Lung (tissue), 12 donors: ENCODE results near the gene VWA3A. TPM values are rescaled to one million over a fixed set of nuclear protein-coding genes. Genes with fewer than 3 reads are reported as not detected.

Experiments
- ATAC-seq: fragments of 200-7000 bp; cut with Tn5 transposase; one replicate; pipeline ENCODE4 v1.9.1; 2020; ENCODE audit warnings: moderate number of reproducible peaks; ENCODE audit not compliant: insufficient read depth, low FRiP score
- DNase-seq, 3 donors: peaks; one replicate each; pipeline ENCODE4 v3.0.0-alpha.2; 2013 to 2017
- H3K27ac ChIP-seq, 2 donors: one replicate each; pipeline ENCODE4 v1.5.1; 2013; ENCODE audit warnings: mild to moderate bottlenecking in 2 of 2, moderate library complexity in 2 of 2, control low read depth in 1 of 2, inconsistent platforms in 1 of 2, low read depth in 1 of 2, low read length in 1 of 2
- H3K27me3 ChIP-seq, 3 donors: one replicate each; pipeline ENCODE4 v1.5.1; 2013; ENCODE audit warnings: low read length in 2 of 3; ENCODE audit not compliant: control insufficient read depth in 3 of 3, insufficient read depth in 3 of 3
- H3K36me3 ChIP-seq, 4 donors: one replicate each; pipeline ENCODE4 v1.5.1; 2013; ENCODE audit warnings: low read length in 4 of 4, mild to moderate bottlenecking in 1 of 4, moderate library complexity in 1 of 4; ENCODE audit not compliant: control insufficient read depth in 4 of 4, insufficient read depth in 4 of 4
- H3K4me1 ChIP-seq, 5 donors: one replicate each; pipeline ENCODE4 v1.5.1; 2013; ENCODE audit warnings: low read length in 5 of 5, mild to moderate bottlenecking in 2 of 5, moderate library complexity in 1 of 5; ENCODE audit not compliant: control insufficient read depth in 5 of 5, insufficient read depth in 5 of 5
- H3K4me3 ChIP-seq: one replicate; pipeline ENCODE4 v1.5.1; 2013; ENCODE audit warnings: mild to moderate bottlenecking, control low read depth, moderate library complexity
- H3K9ac ChIP-seq, 2 donors: one replicate each; pipeline ENCODE4 v1.5.1; 2013; ENCODE audit warnings: low read length in 2 of 2, control low read depth in 1 of 2; ENCODE audit not compliant: insufficient read depth in 1 of 2
- H3K9me3 ChIP-seq, 4 donors: one replicate each; pipeline ENCODE4 v1.5.1; 2013; ENCODE audit warnings: low read length in 3 of 4, mild to moderate bottlenecking in 1 of 4, moderate library complexity in 1 of 4; ENCODE audit not compliant: control insufficient read depth in 4 of 4, insufficient read depth in 3 of 4
- WGBS, 2 donors: extraction: QIAGEN DNeasy Blood & Tissue Kit; methylation state at CpG; one replicate each; pipeline ENCODE4 v1.1.7; 2013; 5-methylcytosine and 5-hydroxymethylcytosine counted together
- polyA plus RNA-seq, 2 donors: library from polyadenylated mRNA; stranded (reverse); fragments of 200-250 nt; gene quantifications; one replicate each; pipeline ENCODE4 v1.2.1, GENCODE V29; 2013
- total RNA-seq, 2 donors: library from RNA; depleted of rRNA in 1 of 2; stranded (reverse); fragments of >200 nt in 1 of 2; gene quantifications; one replicate each; pipeline ENCODE4 v1.2.1, GENCODE V29; 2014 to 2021
- TF ChIP-seq, protein P1 (sequence below): IDR thresholded peaks from 2 replicates; pipeline ENCODE4 v1.5.1; 2012; ENCODE audit warnings: mild to moderate bottlenecking; ENCODE audit errors: control extremely low read depth, extremely low read depth
- donor health status: control.
- donor health status: control.
- donor health status: Bipolar disorder and iron deficiency.
- donor health status: healthy.
- donor health status: DM: yes; HTN: yes; CAD: no.

Gene VWA3A
- total and polyA plus RNA-seq, 4 donors, result 2.4 to 15.1 (median 8.7) TPM

- Histone ChIP-seq H3K27me3 (peaks cover 4 to 15% (median 10%) of the 10 kb centered on the region in 3 donors), H3K4me3 (no peak within 1 kb of the TSS), H3K27ac (no peak within 1 kb of the TSS), H3K9ac (no peak within 1 kb of the TSS), H3K4me1 (peaks cover 0 to 5% (median 0%) of the 10 kb centered on the region in 5 donors), H3K9me3 (peaks cover 0 to 10% (median 0%) of the 10 kb centered on the region in 4 donors), H3K36me3 (no peaks in the 10 kb centered on the region)
- DNase-seq (peak in 1 of 3 donors; percentile 20), ATAC-seq (no peak)
- TF ChIP-seq, protein P1, sequence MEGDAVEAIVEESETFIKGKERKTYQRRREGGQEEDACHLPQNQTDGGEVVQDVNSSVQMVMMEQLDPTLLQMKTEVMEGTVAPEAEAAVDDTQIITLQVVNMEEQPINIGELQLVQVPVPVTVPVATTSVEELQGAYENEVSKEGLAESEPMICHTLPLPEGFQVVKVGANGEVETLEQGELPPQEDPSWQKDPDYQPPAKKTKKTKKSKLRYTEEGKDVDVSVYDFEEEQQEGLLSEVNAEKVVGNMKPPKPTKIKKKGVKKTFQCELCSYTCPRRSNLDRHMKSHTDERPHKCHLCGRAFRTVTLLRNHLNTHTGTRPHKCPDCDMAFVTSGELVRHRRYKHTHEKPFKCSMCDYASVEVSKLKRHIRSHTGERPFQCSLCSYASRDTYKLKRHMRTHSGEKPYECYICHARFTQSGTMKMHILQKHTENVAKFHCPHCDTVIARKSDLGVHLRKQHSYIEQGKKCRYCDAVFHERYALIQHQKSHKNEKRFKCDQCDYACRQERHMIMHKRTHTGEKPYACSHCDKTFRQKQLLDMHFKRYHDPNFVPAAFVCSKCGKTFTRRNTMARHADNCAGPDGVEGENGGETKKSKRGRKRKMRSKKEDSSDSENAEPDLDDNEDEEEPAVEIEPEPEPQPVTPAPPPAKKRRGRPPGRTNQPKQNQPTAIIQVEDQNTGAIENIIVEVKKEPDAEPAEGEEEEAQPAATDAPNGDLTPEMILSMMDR, result no peak
- WGBS, 2 donors, result 6 to 7% methylated on average over 40 of the region's 40 CpGs
These were observed 69.8 kb downstream of the VWA3A start, which contains the start of gene SDR42E2 for GRCh38 chr16:22161999-22162655. TSS of gene SDR42E2 (plus strand) at chr16:22162506. CDS start at chr16:22165583, 3,077 bp downstream.

GRCh38 chr16:22162656-22163009 lies 70.3 kb downstream of the VWA3A start:
- no peak for ATAC-seq
- TF ChIP-seq, protein P1, result no peak
- no peak overlapping the region for H3K4me3 ChIP-seq
- peaks cover 0 to 5% (median 0%) of the 10 kb centered on the region in 5 donors for H3K4me1 ChIP-seq
- WGBS, 2 donors, result 43% methylated on average over 14 of the region's 14 CpGs
- DNase-seq, result no peak
- peaks cover 0 to 10% (median 0%) of the 10 kb centered on the region in 4 donors for H3K9me3 ChIP-seq
- H3K27me3 ChIP-seq, result peaks cover 4 to 15% (median 10%) of the 10 kb centered on the region in 3 donors
- no peak overlapping the region for H3K9ac ChIP-seq
- H3K27ac ChIP-seq, result no peak overlapping the region
- H3K36me3 ChIP-seq, result no peaks in the 10 kb centered on the region

- Histone ChIP-seq H3K9ac (no peak overlapping the region), H3K36me3 (no peaks in the 10 kb centered on the region), H3K27ac (no peak overlapping the region), H3K9me3 (peaks cover 0 to 10% (median 0%) of the 10 kb centered on the region in 4 donors), H3K4me3 (no peak overlapping the region), H3K27me3 (peaks cover 4 to 15% (median 10%) of the 10 kb centered on the region in 3 donors), H3K4me1 (peaks cover 0 to 5% (median 0%) of the 10 kb centered on the region in 5 donors)
- TF ChIP-seq, protein P1, result no peak
- DNase-seq, result no peak
- 86 to 90% methylated on average over 6 of the region's 6 CpGs for WGBS, 2 donors
- ATAC-seq, result no peak
These were observed 71.5 kb downstream of the VWA3A start for GRCh38 chr16:22163806-22164205.
